ENCODE results near the gene PDE7B.
A peak's percentile ranks its signal among the peaks of the same experiment; 100 is the strongest.

Gene PDE7B

DNA sequence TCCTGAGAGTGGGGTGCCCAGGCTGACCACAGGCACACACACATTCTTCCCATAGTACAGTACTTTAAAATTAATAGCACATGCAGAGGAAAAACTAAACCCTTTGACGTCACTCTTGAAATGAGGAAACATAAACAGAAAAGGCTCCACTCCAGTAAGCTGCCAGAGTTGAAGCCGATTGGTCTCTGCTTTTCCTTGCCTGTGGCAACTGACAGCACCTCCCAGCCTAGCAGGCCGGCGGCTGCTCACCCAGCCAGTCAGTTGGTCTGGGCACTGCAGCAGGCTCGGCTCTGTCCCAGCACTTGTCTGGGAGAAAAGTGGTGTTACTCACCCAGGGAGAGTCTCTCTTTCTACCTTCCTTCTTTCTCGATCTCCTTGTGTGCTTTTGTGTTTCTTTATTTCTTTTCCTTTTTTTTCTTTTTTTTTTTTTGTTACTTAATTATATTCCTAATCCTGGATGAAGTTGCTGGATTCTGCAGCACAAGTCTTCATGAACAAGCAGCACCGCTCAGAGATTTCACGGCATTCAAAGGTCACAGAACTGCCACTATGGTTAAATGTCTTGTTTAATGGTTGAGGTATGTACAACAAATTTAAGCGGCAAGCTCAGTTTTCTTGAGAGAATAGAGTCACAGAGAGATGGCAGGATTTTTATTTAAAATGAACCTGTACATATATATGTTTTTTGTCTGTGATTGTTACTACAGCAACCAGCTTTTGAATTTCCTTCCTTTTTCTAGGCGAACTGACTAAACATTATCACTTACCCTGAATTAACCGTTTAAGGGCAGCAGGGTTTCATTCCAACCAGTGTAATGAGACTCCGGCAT is at the start of gene PDE7B:
Gene PDE7B (plus strand): TSS at position 260 of the 830 bp plus-strand sequence.
- peaks cover 34% of the 10 kb centered on the region for H3K4me1 Mint-ChIP-seq (ENCODE audit: low read depth)
- peak within 1 kb of the TSS; percentile 92 for H3K4me3 Mint-ChIP-seq
- peak; percentile 82 for DNase-seq (ENCODE audit: low spot score)
- H3K36me3 Mint-ChIP-seq (ENCODE audit: low read depth): peaks cover 30% of the 10 kb centered on the region
- peak within 1 kb of the TSS; percentile 85 for H3K27ac Mint-ChIP-seq
- no peaks in the 10 kb centered on the region for H3K9me3 Mint-ChIP-seq
- H3K27me3 Mint-ChIP-seq (ENCODE audit: low read depth): no peaks in the 10 kb centered on the region

DNA sequence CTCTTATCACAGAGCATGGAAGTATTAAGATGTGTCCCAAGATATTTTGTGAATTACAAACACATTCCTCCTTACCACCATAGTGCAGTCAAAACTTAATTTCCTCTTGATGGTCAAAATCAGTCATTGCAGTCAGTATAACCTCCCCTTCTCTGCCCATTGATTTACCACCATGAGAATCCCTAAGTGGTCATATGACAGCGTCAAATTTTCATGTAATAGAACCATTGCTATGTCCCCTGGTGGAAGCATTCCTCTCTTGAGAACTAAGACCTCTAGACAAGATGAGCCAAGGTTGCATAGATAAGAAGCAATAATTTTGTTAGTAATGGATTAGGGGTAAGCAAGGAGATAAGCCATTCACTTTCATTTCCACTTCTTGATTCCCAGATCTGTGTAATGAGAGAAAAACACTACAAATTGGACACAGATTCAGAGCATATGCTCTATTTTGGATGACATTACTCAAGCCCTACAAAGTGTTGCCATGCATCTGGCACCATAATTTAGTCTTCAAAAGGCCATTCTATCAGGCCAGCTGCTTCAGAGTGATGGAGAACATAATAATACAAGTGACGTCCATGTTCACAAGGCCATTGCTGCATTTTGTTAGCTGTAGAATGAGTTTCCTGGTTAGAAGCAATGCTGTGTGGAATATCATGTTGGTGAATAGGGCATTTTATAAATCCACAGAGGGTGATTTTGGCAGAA is 49.6 kb upstream of the PDE7B start:
- Mint-ChIP-seq H3K4me3 (no peak overlapping the region), H3K27ac (no peak overlapping the region), H3K4me1 (ENCODE audit: low read depth) (peaks cover 6% of the 10 kb centered on the region), H3K27me3 (ENCODE audit: low read depth) (no peaks in the 10 kb centered on the region), H3K36me3 (ENCODE audit: low read depth) (no peaks in the 10 kb centered on the region), H3K9me3 (no peaks in the 10 kb centered on the region)
- no peak for DNase-seq (ENCODE audit: low spot score)

DNA sequence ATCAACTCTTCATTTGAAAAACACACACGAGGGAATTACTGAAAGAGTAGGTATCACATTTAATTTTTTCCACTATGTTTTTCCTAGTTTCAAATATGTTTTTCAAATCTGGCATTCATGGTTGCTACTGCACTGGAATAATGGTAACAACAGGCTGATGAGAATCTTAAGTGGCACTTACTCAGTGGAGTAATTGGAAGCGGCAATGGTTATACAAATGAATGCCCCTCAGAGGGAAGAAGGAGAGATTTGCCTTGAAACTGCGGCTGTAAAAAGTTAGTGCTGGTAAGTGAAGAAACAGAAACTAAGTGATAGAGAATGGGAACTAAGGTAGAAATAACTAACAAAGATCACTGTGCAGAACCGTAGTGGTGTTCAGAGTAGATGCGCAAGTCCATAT is 41.0 kb upstream of the PDE7B start:
- Mint-ChIP-seq H3K27me3 (ENCODE audit: low read depth) (no peaks in the 10 kb centered on the region), H3K4me1 (ENCODE audit: low read depth) (no peaks in the 10 kb centered on the region), H3K36me3 (ENCODE audit: low read depth) (no peaks in the 10 kb centered on the region), H3K4me3 (no peak overlapping the region), H3K27ac (no peak overlapping the region), H3K9me3 (peaks cover 7% of the 10 kb centered on the region)
- DNase-seq (ENCODE audit: low spot score): no peak

DNA sequence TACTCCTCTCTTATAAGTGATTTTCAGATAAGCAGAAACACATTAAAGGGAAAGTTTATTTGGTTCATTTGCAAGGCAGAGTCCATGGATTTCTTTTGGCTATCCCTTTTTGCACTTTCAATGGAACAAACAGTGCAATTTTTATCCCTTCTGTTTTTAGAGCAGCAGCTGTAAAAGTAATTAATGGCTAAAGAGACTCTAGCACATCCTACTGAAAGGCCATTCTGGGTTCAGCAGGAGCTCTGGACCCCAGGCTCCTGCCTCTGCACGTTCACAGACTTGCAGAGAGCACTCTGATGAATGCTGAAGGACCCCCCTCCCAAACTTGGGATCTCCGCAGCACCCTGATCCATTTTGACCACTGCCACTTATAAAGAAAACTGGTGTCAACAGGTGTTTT is 40.3 kb upstream of the PDE7B start:
- DNase-seq (ENCODE audit: low spot score): no peak
- no peaks in the 10 kb centered on the region for H3K4me1 Mint-ChIP-seq (ENCODE audit: low read depth)
- H3K27ac Mint-ChIP-seq: no peak overlapping the region
- H3K27me3 Mint-ChIP-seq (ENCODE audit: low read depth): no peaks in the 10 kb centered on the region
- H3K9me3 Mint-ChIP-seq: peaks cover 7% of the 10 kb centered on the region
- H3K36me3 Mint-ChIP-seq (ENCODE audit: low read depth): no peaks in the 10 kb centered on the region
- no peak overlapping the region for H3K4me3 Mint-ChIP-seq

DNA sequence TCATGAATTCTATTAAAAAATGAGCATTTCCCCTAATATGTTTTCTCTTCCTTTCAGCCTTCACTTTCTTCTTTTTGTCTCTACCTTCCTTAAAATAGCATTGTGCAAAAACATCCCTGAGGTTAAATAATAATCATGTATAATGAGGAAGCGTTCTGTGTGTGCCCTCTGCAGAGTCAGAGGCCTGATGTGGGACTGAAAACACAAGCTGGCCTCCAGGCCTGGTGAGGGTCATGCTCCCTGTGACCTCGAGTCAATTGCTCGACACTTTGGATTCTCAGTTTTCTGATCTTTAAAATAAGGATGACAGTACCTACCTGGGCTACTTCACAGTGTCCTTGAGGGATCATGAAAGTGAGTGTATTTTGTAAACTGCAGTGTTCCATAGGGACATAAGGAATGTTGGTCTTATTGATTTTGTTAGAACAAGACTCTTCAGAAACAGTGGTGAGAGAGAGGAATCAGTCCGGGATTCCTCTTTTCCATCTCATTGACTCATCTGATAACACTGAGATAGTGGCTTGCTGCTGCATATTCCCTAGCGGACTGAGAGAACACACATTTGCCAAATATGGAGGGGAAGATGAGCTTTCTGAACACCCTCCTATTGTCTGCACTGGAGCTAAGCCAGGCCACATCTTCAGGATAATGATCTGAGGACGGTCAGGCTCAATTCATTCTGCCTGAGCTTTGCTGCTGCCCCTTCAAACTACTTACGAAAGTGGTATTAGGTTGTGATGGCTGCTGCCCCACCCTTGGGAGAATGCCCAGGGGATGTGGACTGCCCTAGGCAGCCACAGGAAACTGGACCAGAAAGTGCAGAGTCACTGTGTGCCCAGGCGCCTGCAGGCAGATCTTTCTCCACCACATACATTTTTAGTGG is 39.6 kb upstream of the PDE7B start:
- Mint-ChIP-seq H3K9me3 (peaks cover 7% of the 10 kb centered on the region), H3K27ac (no peak overlapping the region), H3K4me1 (ENCODE audit: low read depth) (no peaks in the 10 kb centered on the region), H3K4me3 (no peak overlapping the region), H3K27me3 (ENCODE audit: low read depth) (no peaks in the 10 kb centered on the region), H3K36me3 (ENCODE audit: low read depth) (no peaks in the 10 kb centered on the region)
- DNase-seq (ENCODE audit: low spot score): no peak

DNA sequence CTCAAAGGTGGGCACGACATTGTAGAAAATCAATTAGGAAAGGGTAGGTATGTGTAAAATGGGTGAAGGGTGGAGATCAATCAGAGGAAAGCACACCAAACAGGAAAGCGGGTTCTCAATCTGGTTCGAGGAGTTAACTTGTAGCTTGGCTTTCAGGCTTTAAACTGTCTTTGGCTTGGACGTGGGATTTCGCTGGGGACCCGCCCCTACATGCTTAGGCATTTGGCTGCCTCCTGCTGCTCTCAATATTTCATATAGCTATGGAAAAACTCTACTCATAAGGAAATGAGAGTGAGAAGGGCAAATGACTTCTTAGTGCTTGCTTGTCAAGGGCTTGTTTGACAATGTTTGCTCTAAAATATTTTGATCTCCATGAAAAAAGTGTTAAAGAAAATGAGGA is 38.1 kb upstream of the PDE7B start:
- H3K36me3 Mint-ChIP-seq (ENCODE audit: low read depth): no peaks in the 10 kb centered on the region
- no peaks in the 10 kb centered on the region for H3K4me1 Mint-ChIP-seq (ENCODE audit: low read depth)
- no peak overlapping the region for H3K27ac Mint-ChIP-seq
- DNase-seq (ENCODE audit: low spot score): no peak
- no peaks in the 10 kb centered on the region for H3K27me3 Mint-ChIP-seq (ENCODE audit: low read depth)
- H3K4me3 Mint-ChIP-seq: no peak overlapping the region
- H3K9me3 Mint-ChIP-seq: peaks cover 7% of the 10 kb centered on the region

DNA sequence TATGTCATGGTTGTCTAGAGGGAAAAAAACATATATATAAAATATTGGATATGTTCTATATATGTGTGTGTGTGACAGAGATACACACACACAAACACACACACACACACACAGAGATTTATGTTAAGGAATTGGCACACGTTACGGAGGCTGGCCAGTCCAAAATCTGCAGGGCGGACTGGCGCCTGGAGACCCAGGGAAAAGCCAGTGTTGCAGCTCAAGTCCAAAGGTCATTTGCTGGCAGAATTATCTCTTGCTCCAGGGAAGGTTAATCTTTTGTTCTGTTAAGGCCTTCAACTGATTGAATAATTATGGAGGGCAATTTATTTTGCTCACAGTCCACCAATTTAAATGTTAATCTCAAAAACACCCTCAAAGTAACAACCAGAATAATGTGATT is 37.5 kb upstream of the PDE7B start:
- no peaks in the 10 kb centered on the region for H3K4me1 Mint-ChIP-seq (ENCODE audit: low read depth)

DNA sequence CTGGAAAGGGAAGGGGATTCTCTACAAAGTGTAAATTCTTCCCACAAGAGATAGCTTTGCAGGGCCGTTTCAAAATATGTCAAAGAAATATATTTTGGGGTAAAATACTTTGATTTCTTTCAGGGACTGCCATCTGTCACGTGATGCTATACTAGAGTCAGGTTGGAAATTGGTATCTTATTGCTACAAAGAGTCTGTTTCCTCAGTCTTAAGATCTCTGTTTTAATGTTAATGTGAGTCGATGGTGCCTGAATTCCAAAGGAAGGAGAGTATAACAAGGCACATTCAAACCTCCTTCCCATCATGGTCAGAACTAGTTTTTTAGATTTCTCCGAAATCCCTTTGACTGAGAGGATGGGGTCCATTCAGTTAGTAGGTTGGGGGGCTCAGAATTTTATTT is 36.3 kb upstream of the PDE7B start:
- no peaks in the 10 kb centered on the region for H3K4me1 Mint-ChIP-seq (ENCODE audit: low read depth)
- no peak for DNase-seq (ENCODE audit: low spot score)
- H3K27me3 Mint-ChIP-seq (ENCODE audit: low read depth): no peaks in the 10 kb centered on the region
- H3K4me3 Mint-ChIP-seq: no peak overlapping the region
- H3K36me3 Mint-ChIP-seq (ENCODE audit: low read depth): no peaks in the 10 kb centered on the region
- no peak overlapping the region for H3K27ac Mint-ChIP-seq
- no peaks in the 10 kb centered on the region for H3K9me3 Mint-ChIP-seq

More for the DNA sequence above, 37.5 kb upstream of the PDE7B start:
- Mint-ChIP-seq H3K9me3 (peaks cover 7% of the 10 kb centered on the region), H3K4me3 (no peak overlapping the region), H3K27ac (no peak overlapping the region), H3K36me3 (ENCODE audit: low read depth) (no peaks in the 10 kb centered on the region), H3K27me3 (ENCODE audit: low read depth) (no peaks in the 10 kb centered on the region)
- no peak for DNase-seq (ENCODE audit: low spot score)

DNA sequence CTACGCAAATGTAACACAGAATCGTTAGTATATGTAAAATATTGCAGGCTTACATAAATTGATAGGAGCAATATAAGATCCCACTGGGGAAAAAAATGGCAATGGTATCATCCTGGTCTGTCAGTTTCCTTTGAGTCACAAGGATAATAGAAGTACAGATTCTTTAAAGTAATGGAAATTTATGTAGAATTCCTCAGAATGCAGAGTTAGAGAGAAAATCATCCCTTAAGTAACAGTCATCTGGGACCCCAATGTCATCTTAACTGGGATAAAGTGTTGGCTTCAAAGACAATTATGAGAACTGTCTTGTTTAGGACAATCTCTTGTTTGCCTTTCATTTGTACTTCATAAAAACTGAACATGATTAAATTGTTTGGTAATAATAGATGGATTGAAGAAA is 34.5 kb upstream of the PDE7B start:
- no peaks in the 10 kb centered on the region for H3K4me1 Mint-ChIP-seq (ENCODE audit: low read depth)
- no peak for DNase-seq (ENCODE audit: low spot score)
- no peak overlapping the region for H3K4me3 Mint-ChIP-seq
- no peaks in the 10 kb centered on the region for H3K27me3 Mint-ChIP-seq (ENCODE audit: low read depth)
- H3K27ac Mint-ChIP-seq: no peak overlapping the region
- no peaks in the 10 kb centered on the region for H3K36me3 Mint-ChIP-seq (ENCODE audit: low read depth)
- H3K9me3 Mint-ChIP-seq: no peaks in the 10 kb centered on the region

DNA sequence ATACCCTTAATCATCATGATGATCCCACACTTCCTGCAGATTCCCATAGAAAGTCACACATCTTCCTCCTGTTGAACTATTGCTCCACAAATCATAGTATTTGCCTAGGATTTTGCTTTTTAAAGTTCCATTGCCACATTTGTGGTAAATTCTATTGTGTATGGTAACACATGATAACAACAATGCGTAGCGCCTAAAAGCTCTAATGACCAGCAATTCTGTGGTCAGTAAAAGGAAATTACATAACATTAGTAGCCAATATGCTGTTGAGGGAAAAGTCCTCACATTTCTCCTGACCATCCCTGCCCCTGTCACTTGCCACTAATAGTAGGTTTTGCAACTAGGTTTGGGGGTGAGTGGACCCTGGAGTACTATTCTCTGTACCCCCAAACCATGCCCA is 31.8 kb upstream of the PDE7B start:
- DNase-seq (ENCODE audit: low spot score): no peak
- Mint-ChIP-seq H3K27me3 (ENCODE audit: low read depth) (no peaks in the 10 kb centered on the region), H3K36me3 (ENCODE audit: low read depth) (no peaks in the 10 kb centered on the region), H3K4me3 (no peak overlapping the region), H3K27ac (no peak overlapping the region), H3K4me1 (ENCODE audit: low read depth) (no peaks in the 10 kb centered on the region), H3K9me3 (no peaks in the 10 kb centered on the region)

DNA sequence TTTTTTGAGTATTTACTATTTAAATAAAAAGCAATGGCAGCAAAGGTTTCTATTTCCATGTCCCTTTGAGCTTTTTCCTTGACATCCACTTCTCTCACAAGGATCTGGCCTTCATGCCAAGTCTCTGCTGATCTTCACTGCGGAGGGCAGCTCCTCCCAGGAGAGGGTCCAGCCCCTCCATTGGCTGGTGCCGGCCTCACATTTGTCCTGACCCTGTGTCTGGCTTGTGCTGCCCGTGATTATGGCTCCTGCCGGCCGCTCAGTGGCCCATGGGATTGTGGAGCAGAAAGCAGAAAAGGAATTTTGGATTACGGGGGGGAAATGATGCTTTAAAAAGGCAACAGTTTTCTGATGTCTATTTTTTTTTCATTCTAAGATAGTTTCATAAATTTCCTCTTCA is 31.2 kb upstream of the PDE7B start:
- Mint-ChIP-seq H3K4me1 (ENCODE audit: low read depth) (no peaks in the 10 kb centered on the region), H3K9me3 (no peaks in the 10 kb centered on the region), H3K27me3 (ENCODE audit: low read depth) (no peaks in the 10 kb centered on the region), H3K27ac (no peak overlapping the region), H3K36me3 (ENCODE audit: low read depth) (no peaks in the 10 kb centered on the region), H3K4me3 (no peak overlapping the region)
- DNase-seq (ENCODE audit: low spot score): no peak

DNA sequence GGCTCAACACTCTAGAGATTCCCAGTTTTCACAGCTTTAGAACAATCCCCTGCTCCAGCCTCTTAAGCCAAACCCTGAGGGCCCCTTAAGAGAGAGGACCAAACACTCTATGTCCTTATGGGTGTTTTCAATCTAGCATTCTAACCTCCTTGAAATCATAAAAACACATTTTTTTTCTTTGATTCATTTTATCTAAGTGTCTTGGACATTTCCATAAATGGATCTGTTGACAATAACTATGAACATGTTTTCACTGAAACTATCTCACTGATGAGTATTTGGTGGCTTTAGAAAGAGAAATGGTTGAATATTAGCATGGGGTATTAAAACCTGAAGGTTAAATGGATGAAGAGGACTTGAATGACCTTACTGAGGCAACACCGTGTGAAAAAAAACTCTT is 27.6 kb upstream of the PDE7B start:
- Mint-ChIP-seq H3K4me3 (no peak overlapping the region), H3K9me3 (no peaks in the 10 kb centered on the region), H3K27ac (no peak overlapping the region), H3K36me3 (ENCODE audit: low read depth) (no peaks in the 10 kb centered on the region), H3K4me1 (ENCODE audit: low read depth) (no peaks in the 10 kb centered on the region), H3K27me3 (ENCODE audit: low read depth) (no peaks in the 10 kb centered on the region)
- DNase-seq (ENCODE audit: low spot score): no peak

DNA sequence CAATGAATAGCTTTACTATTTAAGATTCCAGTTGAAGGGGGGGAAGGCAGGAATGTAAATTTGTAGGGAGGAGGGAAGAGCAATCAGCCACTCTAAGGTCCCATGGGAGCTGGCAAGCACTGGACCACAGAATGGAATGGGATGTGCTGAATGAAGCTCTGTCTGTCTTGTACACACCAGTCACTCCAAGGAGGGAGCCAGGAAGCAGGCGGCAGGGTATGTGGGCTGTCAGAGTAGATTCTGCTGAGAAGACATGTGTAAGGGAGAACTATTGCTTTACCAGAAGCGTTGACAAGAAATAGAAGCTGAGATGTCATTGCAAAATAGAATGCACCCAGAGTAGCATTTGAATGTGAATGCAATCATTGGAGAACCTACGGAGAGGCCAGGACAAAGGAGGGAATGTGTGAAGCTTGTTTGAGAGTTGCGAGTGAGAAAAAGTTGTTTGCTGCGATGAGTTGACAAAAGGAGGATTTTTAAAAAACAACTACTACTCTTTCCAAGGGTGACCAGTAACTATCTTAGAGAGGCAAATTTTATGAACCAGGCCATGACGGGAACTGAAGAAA is 25.2 kb upstream of the PDE7B start:
- H3K36me3 Mint-ChIP-seq (ENCODE audit: low read depth): no peaks in the 10 kb centered on the region
- DNase-seq (ENCODE audit: low spot score): no peak
- H3K4me3 Mint-ChIP-seq: no peak overlapping the region
- no peaks in the 10 kb centered on the region for H3K9me3 Mint-ChIP-seq
- H3K4me1 Mint-ChIP-seq (ENCODE audit: low read depth): no peaks in the 10 kb centered on the region
- H3K27ac Mint-ChIP-seq: no peak overlapping the region
- H3K27me3 Mint-ChIP-seq (ENCODE audit: low read depth): no peaks in the 10 kb centered on the region

DNA sequence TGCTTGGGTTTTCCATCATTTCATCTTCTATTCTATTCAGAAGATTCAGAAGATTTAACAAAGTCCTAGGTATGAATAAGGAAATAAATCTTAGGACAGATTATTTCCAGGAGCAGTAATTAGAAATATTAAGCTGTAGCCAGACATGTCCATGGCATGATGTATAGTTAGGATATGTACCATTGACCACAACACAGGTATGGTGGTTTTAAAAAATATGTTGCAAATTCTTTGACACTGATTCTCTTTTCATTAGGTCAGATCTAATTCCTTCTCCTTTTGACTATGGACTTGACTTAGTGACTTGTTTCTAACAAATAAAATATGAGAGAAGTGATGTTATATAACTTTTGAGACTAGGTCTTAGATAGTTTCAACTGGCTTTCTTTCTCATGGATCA is 23.5 kb upstream of the PDE7B start:
- no peaks in the 10 kb centered on the region for H3K9me3 Mint-ChIP-seq
- H3K36me3 Mint-ChIP-seq (ENCODE audit: low read depth): no peaks in the 10 kb centered on the region
- H3K4me3 Mint-ChIP-seq: no peak overlapping the region
- DNase-seq (ENCODE audit: low spot score): no peak
- peaks cover under 1% of the 10 kb centered on the region for H3K27me3 Mint-ChIP-seq (ENCODE audit: low read depth)
- no peaks in the 10 kb centered on the region for H3K4me1 Mint-ChIP-seq (ENCODE audit: low read depth)
- no peak overlapping the region for H3K27ac Mint-ChIP-seq

Measured in T-helper 2 cell treated with Interferon-gamma antibody and Interleukin-4, amounts not matched to agents 5 μg/mL and 100 μg/mL, for 36 hours (primary cell).